GM18870 (cell line): ENCODE measurements around the gene FAM114A1.
"Not testable (repeated sequence)": the region's sequence is repeated elsewhere in the genome, so short reads cannot be mapped to it uniquely, and the experiment has no call there.

ENCODE experiments used
- ATAC-seq: cut with Tn5 transposase; IDR thresholded peaks from one replicate; pipeline ENCODE4 v1.9.1; 2021; ENCODE audit warnings: moderate library complexity; ENCODE audit not compliant: unreplicated experiment

Gene FAM114A1

GRCh38 chr4:38959248-38959647 lies 91.6 kb downstream of the FAM114A1 start:
- ATAC-seq: not testable (repeated sequence)

- ATAC-seq: no peak
These were observed 97.6 kb downstream of the FAM114A1 start for GRCh38 chr4:38964942-38965775.

DNA sequence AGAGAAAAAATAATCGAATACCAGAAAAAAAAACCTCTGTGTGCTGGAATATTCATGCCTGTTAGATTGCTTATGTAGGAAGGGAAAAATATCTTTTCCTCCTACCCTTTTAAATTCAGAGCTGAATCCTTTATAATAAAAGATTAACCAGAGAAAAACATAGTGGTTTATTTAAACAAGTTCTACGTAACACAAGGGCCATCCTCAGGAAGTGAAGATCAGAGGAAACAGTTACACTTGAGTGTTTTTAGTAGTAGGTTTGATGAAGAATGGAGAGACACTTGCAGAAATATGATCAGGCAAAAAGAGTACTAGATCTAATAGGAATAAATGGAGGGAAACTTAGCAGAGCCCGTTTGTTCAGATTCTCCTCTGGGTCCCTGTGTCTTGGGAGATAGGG lies 98.3 kb downstream of the FAM114A1 start:
- no peak for ATAC-seq

DNA sequence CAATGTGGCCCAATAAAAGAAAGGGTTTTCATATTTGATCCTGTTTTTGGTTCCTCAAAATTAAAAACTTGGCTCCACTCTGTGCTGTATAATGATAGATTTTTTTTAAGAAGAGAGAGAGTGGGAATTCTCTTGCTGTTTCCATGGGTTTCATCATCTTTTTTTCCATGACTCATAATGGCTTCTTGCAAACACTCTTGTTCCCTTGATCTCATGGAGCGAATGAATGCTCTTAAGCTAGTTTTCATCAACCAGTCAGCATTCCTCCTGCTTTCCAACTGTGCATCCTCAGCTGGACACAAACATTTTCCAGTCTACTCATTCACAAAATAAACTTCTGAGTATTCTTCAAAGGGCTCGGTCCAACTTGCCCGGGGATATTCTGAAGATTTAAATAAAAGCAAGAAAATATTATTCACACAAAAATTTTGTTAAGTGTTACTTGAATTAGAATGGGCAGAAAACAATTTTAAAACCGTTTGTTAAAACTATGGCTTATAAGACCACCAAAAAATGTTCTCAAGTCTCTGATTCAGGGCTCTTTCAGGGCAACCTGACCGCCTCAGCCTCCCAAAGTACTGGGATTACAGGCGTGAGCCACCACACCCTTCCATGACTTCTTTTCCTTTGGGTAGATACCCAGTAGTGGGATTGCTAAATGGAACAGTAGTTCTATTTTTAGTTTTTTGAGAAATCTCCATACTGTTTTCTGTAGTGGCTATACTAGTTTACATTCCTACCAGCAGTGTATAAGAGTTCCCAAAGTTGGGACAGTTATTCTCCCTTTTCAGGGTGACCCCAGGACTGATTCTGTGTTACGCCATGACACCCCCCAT lies 99.9 kb downstream of the FAM114A1 start:
- ATAC-seq: no peak

DNA sequence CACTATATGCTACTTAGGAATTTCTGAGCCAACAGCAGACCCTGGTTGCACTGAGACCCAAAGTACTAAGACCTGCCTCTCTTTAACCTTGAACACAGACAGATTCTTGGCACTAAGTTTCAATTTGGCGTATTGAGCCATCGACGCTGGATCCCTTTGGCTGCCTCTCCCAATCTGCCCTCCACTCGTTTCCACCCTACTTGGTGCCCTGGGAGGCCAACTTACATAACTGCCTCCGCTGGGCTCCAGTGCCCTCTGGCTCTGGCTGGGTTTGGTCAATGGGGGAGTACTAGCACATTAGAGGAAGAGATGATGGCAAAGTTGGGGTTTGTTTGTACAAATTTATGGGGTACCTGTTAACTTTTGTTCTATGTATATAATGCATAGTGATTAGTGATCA lies 101.1 kb downstream of the FAM114A1 start:
- ATAC-seq: no peak

- no peak for ATAC-seq
These were observed 108.7 kb downstream of the FAM114A1 start for GRCh38 chr4:38976308-38976707.

DNA sequence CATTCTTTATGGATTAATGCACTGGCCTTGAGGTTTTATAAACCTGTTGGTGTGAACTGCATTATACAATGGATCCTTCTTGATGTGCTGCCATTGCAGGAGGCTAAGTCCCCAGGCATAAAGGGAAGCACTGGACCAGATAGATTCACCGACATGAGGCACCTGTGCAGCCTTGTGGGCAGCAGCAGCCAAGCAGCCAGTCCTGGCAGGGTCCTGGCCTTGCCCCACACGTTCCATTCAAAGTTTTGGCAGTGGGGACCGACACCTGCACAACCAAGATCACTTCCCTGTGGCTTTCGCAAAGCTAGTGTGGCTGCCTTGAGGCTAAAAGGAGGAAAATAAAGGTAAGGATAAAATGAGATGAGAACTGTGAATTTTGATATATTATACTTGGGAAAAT lies 111.5 kb downstream of the FAM114A1 start:
- no peak for ATAC-seq

- ATAC-seq: no peak
These were observed 112.1 kb downstream of the FAM114A1 start for GRCh38 chr4:38979511-38980230.

DNA sequence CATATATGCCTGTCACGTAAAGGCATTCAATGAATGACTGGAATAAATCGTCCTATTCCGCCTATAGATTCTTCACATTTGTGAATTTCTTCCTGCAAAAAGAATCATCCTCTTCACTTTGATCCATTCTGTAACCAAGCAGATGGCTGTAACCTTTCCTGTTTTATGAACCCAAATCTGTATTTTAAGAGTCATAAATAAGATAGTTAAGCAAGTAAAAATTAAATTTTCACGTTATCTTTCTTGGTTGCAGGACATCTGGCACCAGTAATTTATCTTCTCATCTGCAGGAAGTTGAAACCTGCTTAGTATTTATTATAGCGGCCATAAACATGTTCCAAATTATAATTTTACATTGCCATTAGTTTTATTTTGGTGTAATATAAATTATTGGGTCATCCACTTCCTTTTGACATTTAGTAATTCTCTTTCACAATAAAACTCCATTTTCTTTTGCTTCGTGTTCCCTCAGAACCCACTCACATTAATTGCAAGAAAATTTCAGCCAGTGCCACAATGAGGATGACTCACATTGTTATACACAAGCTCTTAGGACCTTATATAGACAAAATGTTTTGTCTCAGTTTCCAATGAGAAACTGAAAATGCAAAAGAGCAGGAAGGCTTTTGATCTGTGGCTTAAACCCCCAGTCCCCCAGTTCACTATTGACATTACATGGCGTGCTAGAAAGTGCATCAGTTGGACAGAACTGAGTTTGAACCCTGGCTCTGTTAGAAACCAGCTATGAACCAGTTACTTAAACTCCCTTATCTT lies 113.5 kb downstream of the FAM114A1 start:
- no peak for ATAC-seq

DNA sequence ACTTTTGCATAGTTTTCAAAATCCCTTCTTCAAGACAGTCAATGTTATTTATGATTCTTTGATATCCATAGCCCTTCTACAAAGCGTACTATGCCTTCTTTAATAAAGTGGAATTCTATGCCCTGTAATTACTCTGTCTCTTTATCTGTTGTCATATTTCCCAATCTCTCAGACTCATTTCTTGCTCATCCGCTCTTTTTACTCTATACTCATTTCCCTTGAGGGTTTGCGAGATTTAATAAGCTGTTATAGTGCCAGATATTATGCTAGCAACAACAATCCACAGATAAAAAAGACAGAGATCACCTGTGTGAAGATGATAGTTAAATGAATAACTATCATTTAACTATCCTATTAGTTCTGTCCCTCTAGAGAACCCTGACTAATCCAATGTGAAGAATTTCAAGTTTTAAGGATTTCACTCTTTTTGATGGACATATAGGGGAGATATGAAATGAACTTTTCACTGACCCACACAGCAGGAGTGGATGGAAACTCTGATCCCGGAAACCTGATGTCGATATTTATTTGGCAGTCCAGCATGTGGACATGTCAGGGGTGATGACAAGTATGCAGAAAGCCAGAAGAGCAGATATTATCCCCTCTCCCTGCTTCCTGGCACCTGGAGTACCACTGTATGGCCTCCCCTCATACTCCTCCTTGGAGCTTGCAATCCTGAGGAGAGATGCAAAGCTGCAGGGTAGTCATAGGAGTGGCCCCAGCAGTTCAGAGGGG lies 114.9 kb downstream of the FAM114A1 start:
- ATAC-seq: no peak

- no peak for ATAC-seq
These were observed 115.7 kb downstream of the FAM114A1 start for GRCh38 chr4:38983291-38983690.

- ATAC-seq: no peak
These were observed 116.4 kb downstream of the FAM114A1 start for GRCh38 chr4:38983787-38984598.

- ATAC-seq: no peak
These were observed 117.9 kb downstream of the FAM114A1 start for GRCh38 chr4:38985410-38986100.

DNA sequence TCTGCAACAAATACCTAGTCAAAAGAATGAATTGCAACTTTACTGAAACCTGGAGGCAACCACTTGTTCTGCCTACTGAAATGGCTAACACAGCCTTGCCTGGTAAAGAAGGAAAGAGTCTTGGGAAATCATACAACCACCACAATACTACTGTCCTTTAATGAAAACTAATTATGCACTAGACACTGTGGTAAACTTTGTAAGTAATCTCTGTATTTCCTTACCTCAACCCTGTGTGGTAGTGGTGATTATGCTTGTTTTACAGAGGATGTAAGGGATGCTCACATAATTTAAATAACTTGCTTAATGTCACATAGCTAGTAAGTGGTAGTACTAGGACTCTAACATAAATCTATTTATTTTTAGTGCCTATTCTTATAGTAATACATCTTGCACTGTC lies 119.9 kb downstream of the FAM114A1 start:
- ATAC-seq: no peak

GRCh38 chr4:38988353-38988752 lies 120.7 kb downstream of the FAM114A1 start:
- not testable (repeated sequence) for ATAC-seq

- ATAC-seq: no peak
These were observed 121.9 kb downstream of the FAM114A1 start for GRCh38 chr4:38989487-38989886.

- ATAC-seq: no peak
These were observed 122.6 kb downstream of the FAM114A1 start for GRCh38 chr4:38990241-38990640.

DNA sequence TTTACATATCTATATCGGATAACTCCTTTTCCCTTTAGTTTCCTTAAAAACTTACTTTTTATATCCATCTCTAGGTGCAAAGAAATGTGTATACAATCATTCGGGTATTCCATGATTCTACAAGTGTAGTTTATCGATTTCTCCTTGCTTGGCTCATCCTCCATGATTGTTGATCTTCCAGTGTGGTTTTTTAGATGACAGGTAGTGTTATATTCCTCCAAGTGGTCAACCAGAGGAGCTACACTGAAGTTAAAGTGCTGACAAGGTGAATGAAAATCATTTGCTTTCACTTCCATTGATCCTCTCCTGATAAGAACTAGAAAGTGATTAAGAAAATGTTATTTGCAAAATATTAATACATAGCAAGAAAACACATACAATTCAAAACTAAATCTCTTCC lies 126.1 kb downstream of the FAM114A1 start:
- ATAC-seq: no peak

- no peak for ATAC-seq
These were observed 126.5 kb downstream of the FAM114A1 start for GRCh38 chr4:38994135-38994534.
